GM21526 (cell line): ENCODE measurements around the gene MAEA.
"Not testable (repeated sequence)": the region's sequence is repeated elsewhere in the genome, so short reads cannot be mapped to it uniquely, and the experiment has no call there.

Experiments
- ATAC-seq: cut with Tn5 transposase; IDR thresholded peaks from one replicate; pipeline ENCODE4 v1.9.1; 2021; ENCODE audit warnings: moderate library complexity; ENCODE audit not compliant: unreplicated experiment, low FRiP score

Gene MAEA

GRCh38 chr4:1364217-1364616 lies 74.5 kb downstream of the MAEA start:
- no peak for ATAC-seq

- ATAC-seq, result no peak
Observed at GRCh38 chr4:1364748-1365147, 75.1 kb downstream of the MAEA start.

- no peak for ATAC-seq
Observed at GRCh38 chr4:1365271-1366178, 75.8 kb downstream of the MAEA start.

GRCh38 chr4:1366371-1367229 lies 76.9 kb downstream of the MAEA start:
- no peak for ATAC-seq

- no peak for ATAC-seq
Observed at GRCh38 chr4:1367230-1367935, 77.7 kb downstream of the MAEA start.

- no peak for ATAC-seq
Observed at GRCh38 chr4:1367936-1368289, 78.2 kb downstream of the MAEA start.

- no peak for ATAC-seq
Observed at GRCh38 chr4:1368421-1369090, 78.9 kb downstream of the MAEA start.

GRCh38 chr4:1369091-1369450 lies 79.4 kb downstream of the MAEA start:
- no peak for ATAC-seq

GRCh38 chr4:1369479-1370079 lies 79.9 kb downstream of the MAEA start:
- ATAC-seq, result no peak

- ATAC-seq, result no peak
Observed at GRCh38 chr4:1370321-1371124, 80.8 kb downstream of the MAEA start.

GRCh38 chr4:1371176-1372165 lies 81.8 kb downstream of the MAEA start:
- ATAC-seq, result no peak

- ATAC-seq, result not testable (repeated sequence)
Observed at GRCh38 chr4:1372576-1372975, 82.9 kb downstream of the MAEA start.

GRCh38 chr4:1373892-1374705 lies 84.4 kb downstream of the MAEA start:
- no peak for ATAC-seq

GRCh38 chr4:1374706-1375045 lies 85.0 kb downstream of the MAEA start:
- no peak for ATAC-seq

- no peak for ATAC-seq
Observed at GRCh38 chr4:1375051-1375721, 85.5 kb downstream of the MAEA start.

- no peak for ATAC-seq
Observed at GRCh38 chr4:1375761-1376322, 86.2 kb downstream of the MAEA start.
